HFFc6 (cell line): Measurements from ENCODE around the gene UFSP2. TPM values are rescaled to one million over a fixed set of nuclear protein-coding genes. Genes with fewer than 3 reads are reported as not detected.

ENCODE experiments used
- DNase-seq: peaks from one replicate; pipeline ENCODE4 v3.0.0-alpha.2; 2018
- H3K27ac Mint-ChIP-seq: 2 replicates; pipeline ENCODE4 v1.8.0; 2020; ENCODE audit warnings: mild to moderate bottlenecking, mixed read lengths
- H3K27me3 Mint-ChIP-seq: 2 replicates; pipeline ENCODE4 v1.8.0; 2021; ENCODE audit warnings: mild to moderate bottlenecking, moderate library complexity, mixed read lengths; ENCODE audit not compliant: insufficient read depth
- H3K36me3 Mint-ChIP-seq: 2 replicates; pipeline ENCODE4 v1.8.0; 2021; ENCODE audit warnings: low read depth, mixed read lengths
- H3K4me1 Mint-ChIP-seq: 2 replicates; pipeline ENCODE4 v1.8.0; 2020; ENCODE audit warnings: low read depth, mixed read lengths
- H3K4me3 Mint-ChIP-seq: 2 replicates; pipeline ENCODE4 v1.8.0; 2020; ENCODE audit warnings: mild to moderate bottlenecking, moderate library complexity, mixed read lengths
- H3K9me3 Mint-ChIP-seq: 2 replicates; pipeline ENCODE4 v1.8.0; 2020; ENCODE audit warnings: mild to moderate bottlenecking, mixed read lengths
- CTCF ChIP-seq: fragments of 200-600 bp; sonication (generic); IDR thresholded peaks from 2 replicates; pipeline ENCODE4 v1.5.0; 2021; ENCODE audit warnings: antibody characterized with exemption, mild to moderate bottlenecking
- total RNA-seq, 6 experiments: library from RNA; stranded (reverse); fragmentation: NEBNext Ultra II Directional; extraction: Animal tissue kit (Norgen Biotek cat#: 25700); gene quantifications; 2 replicates in 1 of 6; 3 replicates in 5 of 6; pipeline ENCODE4 v1.2.3, GENCODE V29; 2021

Gene UFSP2
- total RNA-seq, 6 experiments from 2014 or later = 23.1 to 35.6 (median 32.5) TPM

- no peak for TF ChIP-seq CTCF
- Mint-ChIP-seq H3K4me1 (peaks cover 55% of the 10 kb centered on the region), H3K36me3 (peaks cover 22% of the 10 kb centered on the region), H3K9me3 (no peaks in the 10 kb centered on the region), H3K4me3 (peak overlapping the region; percentile 52; the same call in 1 of the 2 replicates), H3K27ac (peak overlapping the region; percentile 82), H3K27me3 (no peaks in the 10 kb centered on the region; the same call in 1 of the 2 replicates)
- DNase-seq = peak; percentile 54
Measured at GRCh38 chr4:185358514-185358913, 67.2 kb downstream of the UFSP2 start.

- Mint-ChIP-seq H3K27me3 (no peaks in the 10 kb centered on the region; the same call in 1 of the 2 replicates), H3K9me3 (no peaks in the 10 kb centered on the region), H3K4me3 (peak overlapping the region; percentile 28; the same call in 1 of the 2 replicates), H3K27ac (peak overlapping the region; percentile 82), H3K4me1 (peaks cover 55% of the 10 kb centered on the region), H3K36me3 (peaks cover 26% of the 10 kb centered on the region)
- DNase-seq = no peak
- no peak for TF ChIP-seq CTCF
Measured at GRCh38 chr4:185357733-185358440, 67.9 kb downstream of the UFSP2 start.

- Mint-ChIP-seq H3K4me3 (peak overlapping the region; percentile 28; the same call in 1 of the 2 replicates), H3K9me3 (no peaks in the 10 kb centered on the region), H3K4me1 (peaks cover 55% of the 10 kb centered on the region), H3K27ac (peak overlapping the region; percentile 82; the same call in 1 of the 2 replicates), H3K36me3 (peaks cover 30% of the 10 kb centered on the region; the same call in 1 of the 2 replicates), H3K27me3 (no peaks in the 10 kb centered on the region; the same call in 1 of the 2 replicates)
- DNase-seq = peak; percentile 55
- no peak for TF ChIP-seq CTCF
Measured at GRCh38 chr4:185357211-185357610, 68.6 kb downstream of the UFSP2 start.

- H3K36me3 Mint-ChIP-seq = peaks cover 57% of the 10 kb centered on the region
- H3K4me1 Mint-ChIP-seq = peaks cover 21% of the 10 kb centered on the region
- no peak for TF ChIP-seq CTCF
- DNase-seq = no peak
- H3K27ac Mint-ChIP-seq = no peak overlapping the region
- H3K4me3 Mint-ChIP-seq = no peak overlapping the region
- no peaks in the 10 kb centered on the region; the same call in 1 of the 2 replicates for H3K27me3 Mint-ChIP-seq
- H3K9me3 Mint-ChIP-seq = no peaks in the 10 kb centered on the region
Measured at GRCh38 chr4:185352741-185353140, 73.0 kb downstream of the UFSP2 start.

- Mint-ChIP-seq H3K36me3 (peaks cover 56% of the 10 kb centered on the region), H3K27me3 (no peaks in the 10 kb centered on the region; the same call in 1 of the 2 replicates), H3K4me1 (peaks cover 16% of the 10 kb centered on the region), H3K9me3 (no peaks in the 10 kb centered on the region), H3K27ac (no peak overlapping the region), H3K4me3 (no peak overlapping the region)
- no peak for TF ChIP-seq CTCF
- no peak for DNase-seq
Measured at GRCh38 chr4:185352202-185352601, 73.6 kb downstream of the UFSP2 start.
